Measurements from ENCODE around the gene B9D1. TPM values are rescaled to one million over a fixed set of nuclear protein-coding genes. Genes with fewer than 3 reads are reported as not detected.

The B9D1 gene
- total RNA-seq, 1 donor from 2014 or later: 5.6 TPM

- H3K4me3 Mint-ChIP-seq: no peak overlapping the region
- peaks cover 14% of the 10 kb centered on the region for H3K36me3 Mint-ChIP-seq (ENCODE audit: low read depth)
Observed at GRCh38 chr17:19386051-19386929, 23.8 kb upstream of the B9D1 start.

GRCh38 chr17:19385521-19385983 is 23.0 kb upstream of the B9D1 start:
- H3K4me1 Mint-ChIP-seq (ENCODE audit: low read depth): no peaks in the 10 kb centered on the region
- intact Hi-C loops (cut with micrococcal nuclease): no loop called here
- peaks cover 19% of the 10 kb centered on the region for H3K27me3 Mint-ChIP-seq (ENCODE audit: insufficient read depth)
- peaks cover 16% of the 10 kb centered on the region for H3K36me3 Mint-ChIP-seq (ENCODE audit: low read depth)
- H3K4me3 Mint-ChIP-seq: no peak overlapping the region
- H3K9me3 Mint-ChIP-seq: no peaks in the 10 kb centered on the region
- no peak for DNase-seq (ENCODE audit: low spot score)
- no peak overlapping the region for H3K27ac Mint-ChIP-seq

More at GRCh38 chr17:19386051-19386929, 23.8 kb upstream of the B9D1 start:
- Mint-ChIP-seq H3K27ac (no peak overlapping the region), H3K27me3 (ENCODE audit: insufficient read depth) (peaks cover 19% of the 10 kb centered on the region), H3K9me3 (no peaks in the 10 kb centered on the region), H3K4me1 (ENCODE audit: low read depth) (no peaks in the 10 kb centered on the region)
- no peak for DNase-seq (ENCODE audit: low spot score)
- intact Hi-C loops (cut with micrococcal nuclease): no loop called here

- Mint-ChIP-seq H3K4me1 (ENCODE audit: low read depth) (peaks cover 2% of the 10 kb centered on the region), H3K9me3 (no peaks in the 10 kb centered on the region), H3K4me3 (no peak overlapping the region), H3K27ac (no peak overlapping the region), H3K27me3 (ENCODE audit: insufficient read depth) (peaks cover 19% of the 10 kb centered on the region), H3K36me3 (ENCODE audit: low read depth) (peaks cover 22% of the 10 kb centered on the region)
- DNase-seq (ENCODE audit: low spot score): no peak
- intact Hi-C loops (cut with micrococcal nuclease): no loop called here
Observed at GRCh38 chr17:19384723-19385391, 22.3 kb upstream of the B9D1 start.

- DNase-seq (ENCODE audit: low spot score): no peak
- Mint-ChIP-seq H3K27me3 (ENCODE audit: insufficient read depth) (peaks cover 10% of the 10 kb centered on the region), H3K4me3 (no peak overlapping the region), H3K9me3 (no peaks in the 10 kb centered on the region), H3K36me3 (ENCODE audit: low read depth) (peaks cover 21% of the 10 kb centered on the region), H3K27ac (no peak overlapping the region), H3K4me1 (ENCODE audit: low read depth) (peaks cover 11% of the 10 kb centered on the region)
- intact Hi-C loops (cut with micrococcal nuclease): no loop called here
Observed at GRCh38 chr17:19383681-19384470, 21.4 kb upstream of the B9D1 start.

GRCh38 chr17:19382531-19383444 is 20.3 kb upstream of the B9D1 start:
- intact Hi-C loops (cut with micrococcal nuclease): no loop called here
- H3K27me3 Mint-ChIP-seq (ENCODE audit: insufficient read depth): peaks cover under 1% of the 10 kb centered on the region
- DNase-seq (ENCODE audit: low spot score): no peak
- no peak overlapping the region for H3K4me3 Mint-ChIP-seq
- H3K4me1 Mint-ChIP-seq (ENCODE audit: low read depth): peaks cover 11% of the 10 kb centered on the region
- no peaks in the 10 kb centered on the region for H3K9me3 Mint-ChIP-seq
- H3K27ac Mint-ChIP-seq: no peak overlapping the region
- H3K36me3 Mint-ChIP-seq (ENCODE audit: low read depth): peaks cover 20% of the 10 kb centered on the region

- no peaks in the 10 kb centered on the region for H3K9me3 Mint-ChIP-seq
- no peaks in the 10 kb centered on the region for H3K27me3 Mint-ChIP-seq (ENCODE audit: insufficient read depth)
- no peak overlapping the region for H3K27ac Mint-ChIP-seq
- no peak for DNase-seq (ENCODE audit: low spot score)
- peaks cover 15% of the 10 kb centered on the region for H3K4me1 Mint-ChIP-seq (ENCODE audit: low read depth)
- H3K36me3 Mint-ChIP-seq (ENCODE audit: low read depth): peaks cover 20% of the 10 kb centered on the region
- intact Hi-C loops (cut with micrococcal nuclease): no loop called here
- no peak overlapping the region for H3K4me3 Mint-ChIP-seq
Observed at GRCh38 chr17:19381741-19382444, 19.4 kb upstream of the B9D1 start.

GRCh38 chr17:19381361-19381740 is 18.8 kb upstream of the B9D1 start:
- peaks cover 20% of the 10 kb centered on the region for H3K36me3 Mint-ChIP-seq (ENCODE audit: low read depth)
- no peak overlapping the region for H3K27ac Mint-ChIP-seq
- intact Hi-C loops (cut with micrococcal nuclease): no loop called here
- no peaks in the 10 kb centered on the region for H3K9me3 Mint-ChIP-seq
- H3K4me3 Mint-ChIP-seq: no peak overlapping the region
- H3K27me3 Mint-ChIP-seq (ENCODE audit: insufficient read depth): no peaks in the 10 kb centered on the region
- DNase-seq (ENCODE audit: low spot score): no peak
- peaks cover 18% of the 10 kb centered on the region for H3K4me1 Mint-ChIP-seq (ENCODE audit: low read depth)

- Mint-ChIP-seq H3K4me1 (ENCODE audit: low read depth) (peaks cover 23% of the 10 kb centered on the region), H3K9me3 (no peaks in the 10 kb centered on the region), H3K27ac (no peak overlapping the region), H3K36me3 (ENCODE audit: low read depth) (peaks cover 20% of the 10 kb centered on the region), H3K27me3 (ENCODE audit: insufficient read depth) (no peaks in the 10 kb centered on the region), H3K4me3 (no peak overlapping the region)
- no peak for DNase-seq (ENCODE audit: low spot score)
- intact Hi-C loops (cut with micrococcal nuclease): no loop called here
Observed at GRCh38 chr17:19380481-19381301, 18.2 kb upstream of the B9D1 start.

GRCh38 chr17:19379361-19380065 is 17.0 kb upstream of the B9D1 start:
- peak overlapping the region; percentile 98 for H3K4me3 Mint-ChIP-seq
- H3K27ac Mint-ChIP-seq: no peak overlapping the region
- peaks cover 26% of the 10 kb centered on the region for H3K4me1 Mint-ChIP-seq (ENCODE audit: low read depth)
- DNase-seq (ENCODE audit: low spot score): no peak
- peaks cover 14% of the 10 kb centered on the region for H3K36me3 Mint-ChIP-seq (ENCODE audit: low read depth)
- no peaks in the 10 kb centered on the region for H3K27me3 Mint-ChIP-seq (ENCODE audit: insufficient read depth)
- no peaks in the 10 kb centered on the region for H3K9me3 Mint-ChIP-seq
- intact Hi-C loops (cut with micrococcal nuclease): loop anchor here (2.0 to 5.0 kb wide), 5 partner anchors 128 to 1407 kb away; partner anchors contain the start of genes ALDH3A2, DRC3, PRPSAP2 and TOM1L2

GRCh38 chr17:19378416-19379360 is 16.2 kb upstream of the B9D1 start, which contains the start of gene MAPK7:
Gene MAPK7, plus strand, starts transcription at chr17:19378498. Its CDS starts 403 bp downstream, at chr17:19378901.
- Mint-ChIP-seq H3K9me3 (no peaks in the 10 kb centered on the region), H3K27me3 (ENCODE audit: insufficient read depth) (no peaks in the 10 kb centered on the region), H3K36me3 (ENCODE audit: low read depth) (peaks cover 12% of the 10 kb centered on the region), H3K4me1 (ENCODE audit: low read depth) (peaks cover 34% of the 10 kb centered on the region), H3K4me3 (peak within 1 kb of the TSS; percentile 98), H3K27ac (peak within 1 kb of the TSS; percentile 99)
- no peak for DNase-seq (ENCODE audit: low spot score)
- intact Hi-C loops (cut with micrococcal nuclease): loop anchor here (1.0 to 5.0 kb wide), 6 partner anchors 69 to 1406 kb away; partner anchors contain the start of genes ALDH3A2, DRC3, PRPSAP2 and TOM1L2
